HCT116 (cell line): Measurements from ENCODE around the gene ARHGAP18.

Source experiments
- EZH2phosphoT487 ChIP-seq: fragments of 200-600 bp; IDR thresholded peaks from 2 replicates; pipeline ENCODE4 v1.6.1; 2018; ENCODE audit warnings: antibody characterized with exemption, borderline replicate concordance
- POLR2A ChIP-seq: IDR thresholded peaks from 2 replicates; pipeline ENCODE4 v1.7.0; 2011; ENCODE audit warnings: borderline replicate concordance; ENCODE audit not compliant: insufficient read depth, insufficient read length; ENCODE audit errors: extremely low read depth
- POLR2AphosphoS5 ChIP-seq: IDR thresholded peaks from 2 replicates; pipeline ENCODE4 v1.6.1; 2011; ENCODE audit warnings: mild to moderate bottlenecking, low read depth, low read length, moderate library complexity
- TCF7L2 ChIP-seq: IDR thresholded peaks from 2 replicates; pipeline ENCODE4 v1.7.0; 2011; ENCODE audit warnings: borderline replicate concordance, inconsistent platforms; ENCODE audit not compliant: insufficient read depth, insufficient read length; ENCODE audit errors: extremely low read depth
- YY1 ChIP-seq: IDR thresholded peaks from 2 replicates; pipeline ENCODE4 v1.6.1; 2011; ENCODE audit warnings: low read length, low read depth, moderate library complexity, mild to moderate bottlenecking; ENCODE audit not compliant: insufficient replicate concordance; ENCODE audit errors: extremely low read depth
- TF ChIP-seq, protein P1 (sequence below), 3 experiments: fragments of 200-600 bp in 1 of 3; sonication (generic) in 1 of 3; IDR thresholded peaks in 2 of 3; conservative IDR thresholded peaks in 1 of 3; 2 replicates each; pipeline ENCODE4 v1.5.1; 2012 to 2017; ENCODE audit warnings: low read depth in 2 of 3, low read length in 2 of 3, antibody characterized with exemption in 1 of 3, borderline replicate concordance in 1 of 3, control low read depth in 1 of 3, mild to moderate bottlenecking in 1 of 3, mixed read lengths in 1 of 3, mixed run types in 1 of 3, moderate library complexity in 1 of 3; ENCODE audit not compliant: insufficient read depth in 1 of 3

DNA sequence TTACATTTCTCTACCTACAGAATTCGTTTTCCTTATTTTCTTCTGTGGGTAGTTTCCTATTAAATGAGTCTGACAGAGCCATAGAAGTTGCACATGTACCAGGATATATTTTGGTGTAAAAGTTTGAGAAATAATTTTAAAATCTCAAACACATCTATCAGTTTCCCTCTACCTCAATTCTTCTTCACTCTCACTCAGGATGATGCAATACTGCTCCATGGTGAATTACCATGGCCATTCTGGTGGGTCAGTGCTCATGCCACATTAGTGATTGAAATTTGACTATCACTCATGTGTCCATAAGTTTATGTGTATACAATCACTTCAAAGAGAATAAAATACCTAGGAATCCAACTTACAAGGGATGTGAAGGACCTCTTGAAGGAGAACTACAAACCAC lies 151.7 kb downstream of the ARHGAP18 start:
- TF ChIP-seq YY1, result no peak
- TF ChIP-seq POLR2AphosphoS5, result no peak
- TF ChIP-seq, protein P1, sequence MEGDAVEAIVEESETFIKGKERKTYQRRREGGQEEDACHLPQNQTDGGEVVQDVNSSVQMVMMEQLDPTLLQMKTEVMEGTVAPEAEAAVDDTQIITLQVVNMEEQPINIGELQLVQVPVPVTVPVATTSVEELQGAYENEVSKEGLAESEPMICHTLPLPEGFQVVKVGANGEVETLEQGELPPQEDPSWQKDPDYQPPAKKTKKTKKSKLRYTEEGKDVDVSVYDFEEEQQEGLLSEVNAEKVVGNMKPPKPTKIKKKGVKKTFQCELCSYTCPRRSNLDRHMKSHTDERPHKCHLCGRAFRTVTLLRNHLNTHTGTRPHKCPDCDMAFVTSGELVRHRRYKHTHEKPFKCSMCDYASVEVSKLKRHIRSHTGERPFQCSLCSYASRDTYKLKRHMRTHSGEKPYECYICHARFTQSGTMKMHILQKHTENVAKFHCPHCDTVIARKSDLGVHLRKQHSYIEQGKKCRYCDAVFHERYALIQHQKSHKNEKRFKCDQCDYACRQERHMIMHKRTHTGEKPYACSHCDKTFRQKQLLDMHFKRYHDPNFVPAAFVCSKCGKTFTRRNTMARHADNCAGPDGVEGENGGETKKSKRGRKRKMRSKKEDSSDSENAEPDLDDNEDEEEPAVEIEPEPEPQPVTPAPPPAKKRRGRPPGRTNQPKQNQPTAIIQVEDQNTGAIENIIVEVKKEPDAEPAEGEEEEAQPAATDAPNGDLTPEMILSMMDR (IDR thresholded peaks at IDR 0.05 in 2 of 3, conservative IDR thresholded peaks at IDR 0.05 in 1 of 3; ENCODE audit: borderline replicate concordance in 1 of 3, insufficient read depth in 1 of 3, low read depth in 2 of 3, low read length in 2 of 3), result no peak
- no peak for TF ChIP-seq POLR2A
- TF ChIP-seq EZH2phosphoT487, result no peak
- TF ChIP-seq TCF7L2, result no peak
